ENCODE measurements around the gene NTMT2.

GRCh38 chr1:170126696-170127095 is 19.1 kb upstream of the NTMT2 start:
- no peak for TF ChIP-seq EZH2phosphoT487 (IDR thresholded peaks at IDR 0.05; ENCODE audit: borderline replicate concordance)
- TF ChIP-seq, protein P1, sequence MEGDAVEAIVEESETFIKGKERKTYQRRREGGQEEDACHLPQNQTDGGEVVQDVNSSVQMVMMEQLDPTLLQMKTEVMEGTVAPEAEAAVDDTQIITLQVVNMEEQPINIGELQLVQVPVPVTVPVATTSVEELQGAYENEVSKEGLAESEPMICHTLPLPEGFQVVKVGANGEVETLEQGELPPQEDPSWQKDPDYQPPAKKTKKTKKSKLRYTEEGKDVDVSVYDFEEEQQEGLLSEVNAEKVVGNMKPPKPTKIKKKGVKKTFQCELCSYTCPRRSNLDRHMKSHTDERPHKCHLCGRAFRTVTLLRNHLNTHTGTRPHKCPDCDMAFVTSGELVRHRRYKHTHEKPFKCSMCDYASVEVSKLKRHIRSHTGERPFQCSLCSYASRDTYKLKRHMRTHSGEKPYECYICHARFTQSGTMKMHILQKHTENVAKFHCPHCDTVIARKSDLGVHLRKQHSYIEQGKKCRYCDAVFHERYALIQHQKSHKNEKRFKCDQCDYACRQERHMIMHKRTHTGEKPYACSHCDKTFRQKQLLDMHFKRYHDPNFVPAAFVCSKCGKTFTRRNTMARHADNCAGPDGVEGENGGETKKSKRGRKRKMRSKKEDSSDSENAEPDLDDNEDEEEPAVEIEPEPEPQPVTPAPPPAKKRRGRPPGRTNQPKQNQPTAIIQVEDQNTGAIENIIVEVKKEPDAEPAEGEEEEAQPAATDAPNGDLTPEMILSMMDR (conservative IDR thresholded peaks at IDR 0.05; ENCODE audit: low read length): no peak

All from Loucy (cell line).